Mesenchymal stem cell (in vitro differentiated cells and primary cell): ENCODE data around the gene MAST2.

Source experiments
- DNase-seq: peaks from one replicate; pipeline ENCODE4 v3.0.0-alpha.2; 2013
- H2AFZ ChIP-seq: one replicate; pipeline ENCODE4 v1.6.1; 2013; ENCODE audit warnings: low read depth, mild to moderate bottlenecking, control low read depth, inconsistent platforms, low read length, moderate library complexity
- H2AK5ac ChIP-seq: 2 replicates; pipeline ENCODE4 v1.6.1; 2013; ENCODE audit warnings: low read length, moderate library complexity, mild to moderate bottlenecking, inconsistent platforms; ENCODE audit not compliant: severe bottlenecking
- H2BK120ac ChIP-seq: one replicate; pipeline ENCODE4 v1.6.1; 2013; ENCODE audit warnings: low read depth, mild to moderate bottlenecking, inconsistent platforms, low read length, moderate library complexity
- H2BK12ac ChIP-seq, 2 experiments: one replicate each; pipeline ENCODE4 v1.6.1; 2013; ENCODE audit warnings: inconsistent platforms in 2 of 2, low read length in 2 of 2, mild to moderate bottlenecking in 2 of 2, moderate library complexity in 2 of 2, control low read depth in 1 of 2
- H2BK15ac ChIP-seq: one replicate; pipeline ENCODE4 v1.6.1; 2013; ENCODE audit warnings: mild to moderate bottlenecking, low read depth, inconsistent platforms; ENCODE audit not compliant: poor library complexity, severe bottlenecking
- H2BK5ac ChIP-seq: 2 replicates; pipeline ENCODE4 v1.6.1; 2013; ENCODE audit warnings: low read depth, mild to moderate bottlenecking, low read length, control low read depth, inconsistent platforms; ENCODE audit not compliant: poor library complexity, severe bottlenecking
- H3K14ac ChIP-seq, 2 experiments: one replicate each; pipeline ENCODE4 v1.6.1; 2013; ENCODE audit warnings: inconsistent platforms in 2 of 2, low read length in 2 of 2, control low read depth in 1 of 2, mild to moderate bottlenecking in 1 of 2, moderate library complexity in 1 of 2
- H3K18ac ChIP-seq, 2 experiments: one replicate each; pipeline ENCODE4 v1.6.1; 2013; ENCODE audit warnings: inconsistent platforms in 2 of 2, low read length in 2 of 2, control low read depth in 1 of 2, low read depth in 1 of 2, mild to moderate bottlenecking in 1 of 2
- H3K23ac ChIP-seq, 2 experiments: one replicate each; pipeline ENCODE4 v1.6.1; 2013; ENCODE audit warnings: inconsistent platforms in 2 of 2, low read length in 2 of 2, mild to moderate bottlenecking in 2 of 2, moderate library complexity in 2 of 2, control low read depth in 1 of 2
- H3K27ac ChIP-seq: 2 replicates; pipeline ENCODE4 v1.5.1; 2013; ENCODE audit warnings: mild to moderate bottlenecking, moderate library complexity, low read length, control low read depth, inconsistent platforms; ENCODE audit not compliant: poor library complexity, severe bottlenecking
- H3K27me3 ChIP-seq, 2 experiments: 2 replicates each; pipeline versions ENCODE4 v1.6.1 to v1.7.0; 2013; ENCODE audit warnings: low read length in 2 of 2, mild to moderate bottlenecking in 2 of 2, moderate library complexity in 2 of 2, control low read depth in 1 of 2, inconsistent platforms in 1 of 2; ENCODE audit not compliant: control insufficient read depth in 1 of 2, insufficient read depth in 1 of 2
- H3K36me3 ChIP-seq, 2 experiments: 2 replicates each; pipeline versions ENCODE4 v1.6.1 to v1.7.0; 2013; ENCODE audit warnings: low read length in 2 of 2, control low read depth in 1 of 2, inconsistent platforms in 1 of 2, low read depth in 1 of 2, mild to moderate bottlenecking in 1 of 2; ENCODE audit not compliant: insufficient read depth in 2 of 2, control insufficient read depth in 1 of 2
- H3K4ac ChIP-seq, 2 experiments: one replicate each; pipeline ENCODE4 v1.6.1; 2013; ENCODE audit warnings: inconsistent platforms in 2 of 2, low read length in 2 of 2, mild to moderate bottlenecking in 2 of 2, moderate library complexity in 2 of 2, control low read depth in 1 of 2, low read depth in 1 of 2
- H3K4me1 ChIP-seq: 2 replicates; pipeline ENCODE4 v1.6.1; 2013; ENCODE audit warnings: low read depth, low read length, control low read depth; ENCODE audit not compliant: control insufficient read depth, insufficient read depth
- H3K4me2 ChIP-seq: 2 replicates; pipeline ENCODE4 v1.6.1; 2013; ENCODE audit warnings: low read length, mild to moderate bottlenecking, inconsistent platforms; ENCODE audit not compliant: poor library complexity, severe bottlenecking
- H3K4me3 ChIP-seq, 2 experiments: 2 replicates each; pipeline versions ENCODE4 v1.5.1 to v1.7.0; 2013; ENCODE audit warnings: low read length in 2 of 2, mild to moderate bottlenecking in 2 of 2, control low read depth in 1 of 2, low read depth in 1 of 2; ENCODE audit not compliant: insufficient read depth in 1 of 2
- H3K79me1 ChIP-seq: replicated peaks from 2 replicates; pipeline ENCODE4 v1.6.1; 2013; ENCODE audit warnings: mild to moderate bottlenecking, control low read depth, low read length, inconsistent platforms; ENCODE audit not compliant: poor library complexity, severe bottlenecking
- H3K9ac ChIP-seq: 2 replicates; pipeline ENCODE4 v1.7.0; 2013; ENCODE audit warnings: mild to moderate bottlenecking, low read length, moderate library complexity
- H3K9me3 ChIP-seq: 2 replicates; pipeline ENCODE4 v1.7.0; 2013; ENCODE audit warnings: mild to moderate bottlenecking, low read length; ENCODE audit not compliant: control insufficient read depth
- H4K8ac ChIP-seq: one replicate; pipeline ENCODE4 v1.6.1; 2013; ENCODE audit warnings: inconsistent platforms, mild to moderate bottlenecking, low read length, moderate library complexity
- H4K91ac ChIP-seq: one replicate; pipeline ENCODE4 v1.6.1; 2013; ENCODE audit warnings: mild to moderate bottlenecking, low read length, inconsistent platforms
- WGBS: methylation state at CpG from one replicate; pipeline ENCODE4 v1.1.7; 2013; ENCODE audit warnings: mixed read lengths; 5-methylcytosine and 5-hydroxymethylcytosine counted together

Gene MAST2

DNA sequence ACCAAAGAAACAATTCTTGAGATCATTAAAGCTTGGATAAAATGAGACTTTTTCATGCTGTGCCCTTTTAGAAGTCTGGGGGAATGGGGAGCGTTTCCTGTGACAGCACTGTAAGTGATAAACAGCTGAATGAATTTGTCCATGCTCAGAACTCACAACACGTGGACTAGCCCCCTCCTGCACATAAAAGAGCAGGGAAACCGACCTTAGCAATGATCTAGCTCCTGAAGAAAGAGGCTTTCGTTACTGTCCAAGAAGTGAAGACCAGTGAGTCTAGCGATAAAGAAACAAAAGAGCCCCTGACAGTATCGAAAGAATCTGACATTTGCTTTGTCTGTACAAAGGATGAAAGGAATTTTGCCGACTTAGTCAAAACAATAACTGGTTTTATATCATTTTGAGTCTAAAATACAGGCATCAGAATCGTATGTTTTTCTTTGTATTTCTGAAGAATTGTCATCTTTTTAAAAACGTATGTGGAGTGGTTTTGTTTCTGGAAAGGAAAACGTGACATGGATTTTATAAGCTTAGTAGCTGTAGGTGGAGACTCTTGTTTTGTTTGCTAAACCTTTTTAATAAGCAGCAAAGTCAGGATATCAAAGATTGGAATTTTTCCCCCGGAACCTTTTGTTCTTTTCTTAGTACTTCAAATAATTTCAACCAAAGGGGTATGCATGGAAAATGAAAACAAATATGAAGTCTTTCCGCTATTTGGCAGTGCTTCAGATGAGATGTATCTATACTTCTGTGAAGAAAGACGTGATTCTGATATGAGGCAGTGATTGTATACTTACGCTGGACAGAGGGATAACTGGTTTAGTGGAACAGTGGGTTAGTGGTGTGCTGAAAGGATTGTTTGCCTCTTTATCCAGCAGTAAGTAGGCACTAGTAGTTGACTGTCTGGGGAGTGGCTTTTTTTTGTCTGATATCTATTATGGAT is 61.0 kb downstream of the MAST2 start:
- WGBS: 82% methylated on average over 13 of the region's 14 CpGs
- H3K79me1 ChIP-seq: peaks cover 20% of the 10 kb centered on the region
- no peak overlapping the region for H2BK120ac ChIP-seq
- no peak overlapping the region for H3K27ac ChIP-seq
- no peak overlapping the region for H3K4me2 ChIP-seq
- H3K27me3 ChIP-seq: no peaks in the 10 kb centered on the region
- H2BK5ac ChIP-seq: no peak overlapping the region
- no peak for DNase-seq
- H3K9me3 ChIP-seq: no peaks in the 10 kb centered on the region
- peak overlapping the region in 1 of 2 experiments; percentile 70 for H3K4me3 ChIP-seq
- no peaks in the 10 kb centered on the region for H3K4me1 ChIP-seq
- peak overlapping the region; percentile 75 for H3K9ac ChIP-seq
- H3K36me3 ChIP-seq: no peaks in the 10 kb centered on the region
- no peak overlapping the region for H2BK12ac ChIP-seq
- H3K14ac ChIP-seq: no peak overlapping the region
- H3K18ac ChIP-seq: no peak overlapping the region
- H3K4ac ChIP-seq: no peak overlapping the region
- no peak overlapping the region for H3K23ac ChIP-seq
- H4K91ac ChIP-seq: no peak overlapping the region
- H2AFZ ChIP-seq: no peak overlapping the region
- H2BK15ac ChIP-seq: no peak overlapping the region
- H4K8ac ChIP-seq: no peak overlapping the region
- H2AK5ac ChIP-seq: no peak overlapping the region

DNA sequence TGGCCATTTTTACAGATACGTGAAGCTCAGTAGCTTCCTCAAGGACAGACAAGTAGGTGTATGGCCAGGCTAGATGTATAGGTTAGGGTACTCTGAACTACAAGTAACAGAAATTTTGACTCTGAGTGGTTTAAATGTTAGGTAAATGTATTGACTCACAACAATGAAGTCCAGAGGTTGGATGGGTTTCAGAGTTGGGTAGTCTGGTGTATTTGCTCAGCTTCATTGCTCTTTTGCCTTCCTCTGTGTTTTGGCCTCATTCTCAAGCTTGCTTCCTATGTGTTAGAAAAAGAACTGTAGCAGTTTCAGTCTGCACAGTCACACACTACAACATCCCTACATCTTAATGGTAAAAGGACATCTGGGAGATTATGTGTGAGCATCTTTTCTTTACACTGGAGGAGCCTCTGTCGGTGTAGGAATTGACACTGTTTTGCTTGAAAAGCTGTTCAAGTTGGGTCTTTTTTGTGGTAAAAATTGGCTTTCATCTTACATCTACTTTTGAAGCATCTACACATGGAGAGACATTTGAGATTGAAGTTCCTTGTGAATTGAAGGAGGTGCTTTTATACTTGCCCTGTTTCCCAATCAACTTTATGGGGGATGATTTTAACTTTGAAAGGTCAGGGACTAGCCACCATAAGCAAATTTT is 64.4 kb downstream of the MAST2 start:
- no peak overlapping the region for H2BK120ac ChIP-seq
- H3K14ac ChIP-seq: no peak overlapping the region
- H3K4me3 ChIP-seq: no peak overlapping the region
- no peak overlapping the region for H3K4ac ChIP-seq
- H3K23ac ChIP-seq: no peak overlapping the region
- no peak overlapping the region for H3K27ac ChIP-seq
- H2AFZ ChIP-seq: no peak overlapping the region
- H3K79me1 ChIP-seq: peaks cover 13% of the 10 kb centered on the region
- no peak overlapping the region for H4K91ac ChIP-seq
- H3K36me3 ChIP-seq: no peaks in the 10 kb centered on the region
- H3K4me1 ChIP-seq: peaks cover 5% of the 10 kb centered on the region
- H3K4me2 ChIP-seq: no peak overlapping the region
- H2BK5ac ChIP-seq: no peak overlapping the region
- WGBS: 97% methylated on average over 1 of the region's 2 CpGs
- H2AK5ac ChIP-seq: peak overlapping the region; percentile 28
- H2BK15ac ChIP-seq: no peak overlapping the region
- H3K18ac ChIP-seq: no peak overlapping the region
- DNase-seq: no peak
- H3K9me3 ChIP-seq: no peaks in the 10 kb centered on the region
- H3K27me3 ChIP-seq: no peaks in the 10 kb centered on the region
- no peak overlapping the region for H2BK12ac ChIP-seq
- no peak overlapping the region for H4K8ac ChIP-seq
- H3K9ac ChIP-seq: no peak overlapping the region

DNA sequence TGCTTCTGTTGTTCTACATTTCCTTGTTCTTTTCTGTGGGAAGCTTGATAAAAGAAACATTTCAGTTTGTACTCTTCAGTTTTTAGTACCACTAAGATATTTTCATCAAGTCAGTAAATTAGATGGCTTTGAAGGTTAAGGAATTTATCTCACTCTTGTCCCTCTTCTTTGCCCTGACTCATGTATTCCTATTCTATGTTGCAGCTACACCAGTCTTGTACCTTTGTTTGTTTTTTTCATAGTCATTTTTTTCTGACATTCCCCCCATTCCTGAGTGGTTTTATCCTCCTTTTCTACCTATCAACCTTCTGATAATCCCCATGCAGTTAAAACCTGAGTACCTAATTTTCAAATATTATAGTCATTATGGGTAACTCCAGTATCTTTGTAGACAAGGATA is 65.4 kb downstream of the MAST2 start:
- Histone ChIP-seq H3K36me3 (no peaks in the 10 kb centered on the region), H4K91ac (no peak overlapping the region), H3K9ac (no peak overlapping the region), H2AFZ (no peak overlapping the region), H3K4ac (no peak overlapping the region), H3K27me3 (no peaks in the 10 kb centered on the region), H3K23ac (no peak overlapping the region), H2BK5ac (no peak overlapping the region), H3K18ac (no peak overlapping the region), H3K27ac (no peak overlapping the region), H2AK5ac (no peak overlapping the region), H2BK15ac (no peak overlapping the region), H3K79me1 (peaks cover 13% of the 10 kb centered on the region), H3K9me3 (no peaks in the 10 kb centered on the region), H2BK120ac (no peak overlapping the region), H4K8ac (no peak overlapping the region), H2BK12ac (no peak overlapping the region), H3K4me3 (no peak overlapping the region), H3K14ac (no peak overlapping the region), H3K4me2 (no peak overlapping the region), H3K4me1 (peaks cover 5% of the 10 kb centered on the region)
- no peak for DNase-seq

DNA sequence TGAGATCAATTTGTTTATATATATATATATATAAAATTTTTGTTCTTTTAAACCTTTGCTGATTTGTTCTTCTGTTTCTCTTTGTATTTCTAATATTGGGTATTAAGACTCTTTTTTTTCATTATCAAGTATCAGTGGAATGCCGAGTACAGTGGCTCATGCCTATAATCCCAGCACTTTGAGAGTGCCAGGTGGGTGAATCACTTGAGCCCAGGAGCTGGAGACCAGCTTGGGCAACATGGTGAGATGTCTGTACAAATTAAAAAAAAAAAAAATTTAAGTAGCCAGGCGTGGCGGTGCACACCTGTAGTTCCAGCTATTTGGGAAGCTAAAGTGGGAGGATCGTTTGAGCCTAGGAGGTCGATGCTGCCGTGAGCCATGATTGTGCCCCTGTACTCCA is 67.1 kb downstream of the MAST2 start:
- Histone ChIP-seq H3K36me3 (no peaks in the 10 kb centered on the region), H3K23ac (no peak overlapping the region), H2BK12ac (no peak overlapping the region), H2AK5ac (no peak overlapping the region), H3K4me1 (peaks cover 5% of the 10 kb centered on the region), H3K9ac (no peak overlapping the region), H3K18ac (no peak overlapping the region), H2BK15ac (no peak overlapping the region), H3K14ac (no peak overlapping the region), H4K8ac (no peak overlapping the region), H2BK5ac (no peak overlapping the region), H3K4me2 (no peak overlapping the region), H3K27me3 (no peaks in the 10 kb centered on the region), H3K9me3 (no peaks in the 10 kb centered on the region), H2AFZ (no peak overlapping the region), H3K4me3 (no peak overlapping the region), H3K4ac (no peak overlapping the region), H4K91ac (no peak overlapping the region), H3K27ac (no peak overlapping the region), H2BK120ac (no peak overlapping the region), H3K79me1 (peaks cover 12% of the 10 kb centered on the region)
- no peak for DNase-seq
- 95% methylated on average over 4 of the region's 6 CpGs for WGBS
